GM18526 (cell line): ENCODE results near the gene IQCK.

Source experiments
- POLR2A ChIP-seq: IDR thresholded peaks from 3 replicates; pipeline ENCODE4 v1.6.1; 2011; ENCODE audit not compliant: insufficient read length; ENCODE audit errors: extremely low read depth

IQCK gene

GRCh38 chr16:19696328-19696727, 21.7 kb upstream of the IQCK start:
- TF ChIP-seq POLR2A, result no peak

GRCh38 chr16:19696961-19697360, 21.1 kb upstream of the IQCK start:
- no peak for TF ChIP-seq POLR2A

- TF ChIP-seq POLR2A, result no peak
Observed at GRCh38 chr16:19697756-19698318, 20.2 kb upstream of the IQCK start.

- TF ChIP-seq POLR2A, result no peak
Observed at GRCh38 chr16:19698480-19699465, 19.3 kb upstream of the IQCK start.

GRCh38 chr16:19699472-19699871, 18.6 kb upstream of the IQCK start:
- TF ChIP-seq POLR2A, result no peak

- no peak for TF ChIP-seq POLR2A
Observed at GRCh38 chr16:19700319-19700781, 17.7 kb upstream of the IQCK start.

- TF ChIP-seq POLR2A, result no peak
Observed at GRCh38 chr16:19701091-19701490, 17.0 kb upstream of the IQCK start.

- no peak for TF ChIP-seq POLR2A
Observed at GRCh38 chr16:19703172-19703889, 14.7 kb upstream of the IQCK start.

- no peak for TF ChIP-seq POLR2A
Observed at GRCh38 chr16:19704321-19705145, 13.5 kb upstream of the IQCK start.

GRCh38 chr16:19705146-19705501, 12.9 kb upstream of the IQCK start:
- no peak for TF ChIP-seq POLR2A

GRCh38 chr16:19705843-19706242, 12.2 kb upstream of the IQCK start:
- no peak for TF ChIP-seq POLR2A

GRCh38 chr16:19706846-19707245, 11.2 kb upstream of the IQCK start:
- no peak for TF ChIP-seq POLR2A

GRCh38 chr16:19707569-19708295, 10.3 kb upstream of the IQCK start:
- no peak for TF ChIP-seq POLR2A
